ENCODE data around the gene SLC38A8.

The SLC38A8 gene

DNA sequence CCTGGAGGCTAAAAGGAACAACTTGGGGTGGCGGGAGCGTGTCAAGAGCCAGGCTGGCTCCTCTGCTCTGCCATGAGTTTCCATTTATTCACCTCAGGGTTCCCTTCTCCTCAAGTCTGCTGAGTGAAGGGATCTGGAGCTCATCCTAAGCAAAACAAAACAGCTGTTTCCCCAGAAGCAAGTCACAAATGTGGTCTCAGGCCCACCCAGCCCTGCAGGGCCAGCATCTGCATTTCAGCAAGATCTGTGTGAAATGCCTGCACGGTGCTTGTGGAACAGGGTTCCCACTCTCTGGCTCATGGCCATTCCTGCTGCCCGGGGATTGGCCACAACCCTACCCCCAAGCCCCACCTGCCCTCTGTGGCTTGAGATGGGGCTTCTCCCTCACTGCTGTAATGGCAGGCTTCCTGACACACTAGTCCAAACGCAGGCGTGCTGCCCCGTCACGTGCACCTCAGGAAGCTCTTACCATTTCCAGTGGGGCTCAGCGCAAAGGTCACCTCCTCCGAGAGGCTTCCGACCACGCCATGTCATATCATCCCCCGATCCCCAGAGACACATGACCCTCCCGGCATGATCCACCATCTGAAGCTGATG lies 2.3 kb downstream of the SLC38A8 start:
- Histone ChIP-seq H3K9me2 (replicated peaks; ENCODE audit: control insufficient read depth, low read length) (no peaks in the 10 kb centered on the region), H3K27ac (ENCODE audit: low read depth, low read length) (no peak overlapping the region), H3K79me2 (ENCODE audit: control insufficient read depth, low read length) (no peaks in the 10 kb centered on the region), H3K4me1 (ENCODE audit: control insufficient read depth, low read length) (no peaks in the 10 kb centered on the region), H3K4me3 (ENCODE audit: low read length) (no peak overlapping the region), H3F3A (ENCODE audit: control insufficient read depth, insufficient read depth) (no peaks in the 10 kb centered on the region), H3K4me2 (ENCODE audit: low read length) (no peak overlapping the region), H3K9me3 (ENCODE audit: control insufficient read depth, insufficient read depth, low read length) (no peaks in the 10 kb centered on the region), H4K20me1 (ENCODE audit: control insufficient read depth, insufficient read depth, low read depth, low read length) (no peaks in the 10 kb centered on the region; the same call in 1 of the 2 replicates), H3K27me3 (ENCODE audit: control insufficient read depth, low read length) (no peaks in the 10 kb centered on the region), H3K36me3 (ENCODE audit: control insufficient read depth, low read length) (no peaks in the 10 kb centered on the region)
- TF ChIP-seq, protein P1, sequence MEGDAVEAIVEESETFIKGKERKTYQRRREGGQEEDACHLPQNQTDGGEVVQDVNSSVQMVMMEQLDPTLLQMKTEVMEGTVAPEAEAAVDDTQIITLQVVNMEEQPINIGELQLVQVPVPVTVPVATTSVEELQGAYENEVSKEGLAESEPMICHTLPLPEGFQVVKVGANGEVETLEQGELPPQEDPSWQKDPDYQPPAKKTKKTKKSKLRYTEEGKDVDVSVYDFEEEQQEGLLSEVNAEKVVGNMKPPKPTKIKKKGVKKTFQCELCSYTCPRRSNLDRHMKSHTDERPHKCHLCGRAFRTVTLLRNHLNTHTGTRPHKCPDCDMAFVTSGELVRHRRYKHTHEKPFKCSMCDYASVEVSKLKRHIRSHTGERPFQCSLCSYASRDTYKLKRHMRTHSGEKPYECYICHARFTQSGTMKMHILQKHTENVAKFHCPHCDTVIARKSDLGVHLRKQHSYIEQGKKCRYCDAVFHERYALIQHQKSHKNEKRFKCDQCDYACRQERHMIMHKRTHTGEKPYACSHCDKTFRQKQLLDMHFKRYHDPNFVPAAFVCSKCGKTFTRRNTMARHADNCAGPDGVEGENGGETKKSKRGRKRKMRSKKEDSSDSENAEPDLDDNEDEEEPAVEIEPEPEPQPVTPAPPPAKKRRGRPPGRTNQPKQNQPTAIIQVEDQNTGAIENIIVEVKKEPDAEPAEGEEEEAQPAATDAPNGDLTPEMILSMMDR (IDR thresholded peaks at IDR 0.05; ENCODE audit: low read depth, low read length, poor library complexity, severe bottlenecking) = no peak
- no peak for TF ChIP-seq EZH2phosphoT487 (IDR thresholded peaks at IDR 0.05; ENCODE audit: borderline replicate concordance, low read length)

DNA sequence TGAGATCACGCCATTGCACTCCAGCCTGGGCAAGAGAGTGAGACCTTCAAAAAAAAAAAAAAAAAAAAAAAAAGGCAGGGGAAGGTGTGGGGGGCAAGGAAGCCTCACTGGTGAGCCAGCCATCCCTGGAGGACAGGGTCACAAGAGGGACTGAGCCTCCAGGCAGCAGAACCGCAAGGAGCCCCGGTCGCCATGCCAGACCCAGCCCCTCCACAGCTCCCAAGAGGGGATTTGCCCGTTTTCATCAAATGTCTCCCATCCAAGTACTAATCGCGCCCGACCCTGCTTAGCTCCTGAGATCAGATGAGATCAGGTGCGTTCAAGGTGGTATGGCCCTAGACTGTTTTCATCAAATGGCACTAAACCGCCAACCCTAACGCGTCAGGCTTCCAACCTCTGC lies 2.9 kb downstream of the SLC38A8 start:
- H3K4me1 ChIP-seq (ENCODE audit: control insufficient read depth, low read length) = no peaks in the 10 kb centered on the region
- no peaks in the 10 kb centered on the region for H3K27me3 ChIP-seq (ENCODE audit: control insufficient read depth, low read length)
- no peaks in the 10 kb centered on the region for H3K79me2 ChIP-seq (ENCODE audit: control insufficient read depth, low read length)
- no peak overlapping the region for H3K4me2 ChIP-seq (ENCODE audit: low read length)
- H4K20me1 ChIP-seq (ENCODE audit: control insufficient read depth, insufficient read depth, low read depth, low read length) = no peaks in the 10 kb centered on the region; the same call in 1 of the 2 replicates
- TF ChIP-seq, protein P1 (IDR thresholded peaks at IDR 0.05; ENCODE audit: low read depth, low read length, poor library complexity, severe bottlenecking) = no peak
- TF ChIP-seq EZH2phosphoT487 (IDR thresholded peaks at IDR 0.05; ENCODE audit: borderline replicate concordance, low read length) = no peak
- no peak overlapping the region for H3K4me3 ChIP-seq (ENCODE audit: low read length)
- no peak overlapping the region for H3K27ac ChIP-seq (ENCODE audit: low read depth, low read length)
- H3K9me2 ChIP-seq (replicated peaks; ENCODE audit: control insufficient read depth, low read length) = no peaks in the 10 kb centered on the region
- H3F3A ChIP-seq (ENCODE audit: control insufficient read depth, insufficient read depth) = no peaks in the 10 kb centered on the region
- no peaks in the 10 kb centered on the region for H3K9me3 ChIP-seq (ENCODE audit: control insufficient read depth, insufficient read depth, low read length)
- H3K36me3 ChIP-seq (ENCODE audit: control insufficient read depth, low read length) = no peaks in the 10 kb centered on the region

DNA sequence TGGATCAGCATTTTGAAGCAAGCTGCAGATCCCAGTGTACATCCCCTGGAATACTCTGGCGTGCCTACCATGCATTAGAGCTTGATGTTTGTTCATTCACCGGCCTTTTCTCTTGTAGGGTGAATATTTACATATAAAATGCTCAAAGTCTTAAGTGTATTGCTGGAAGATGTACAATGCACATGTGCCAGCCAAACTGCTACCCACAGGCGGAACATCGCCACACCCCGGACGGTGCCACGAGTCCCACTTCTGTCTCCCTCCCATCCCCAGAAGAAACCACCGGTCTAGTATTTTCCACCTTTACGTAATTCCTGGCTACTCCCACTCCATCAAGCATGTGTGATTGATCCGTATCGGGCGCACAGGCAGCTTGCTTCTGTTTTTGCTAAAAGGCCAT lies 4.1 kb downstream of the SLC38A8 start:
- Histone ChIP-seq H3K79me2 (ENCODE audit: control insufficient read depth, low read length) (no peaks in the 10 kb centered on the region), H3K36me3 (ENCODE audit: control insufficient read depth, low read length) (no peaks in the 10 kb centered on the region), H3K4me1 (ENCODE audit: control insufficient read depth, low read length) (no peaks in the 10 kb centered on the region), H3K9me2 (replicated peaks; ENCODE audit: control insufficient read depth, low read length) (no peaks in the 10 kb centered on the region), H4K20me1 (ENCODE audit: control insufficient read depth, insufficient read depth, low read depth, low read length) (no peaks in the 10 kb centered on the region; the same call in 1 of the 2 replicates), H3F3A (ENCODE audit: control insufficient read depth, insufficient read depth) (no peaks in the 10 kb centered on the region), H3K9me3 (ENCODE audit: control insufficient read depth, insufficient read depth, low read length) (no peaks in the 10 kb centered on the region), H3K4me2 (ENCODE audit: low read length) (no peak overlapping the region), H3K27ac (ENCODE audit: low read depth, low read length) (no peak overlapping the region), H3K4me3 (ENCODE audit: low read length) (no peak overlapping the region), H3K27me3 (ENCODE audit: control insufficient read depth, low read length) (no peaks in the 10 kb centered on the region)
- TF ChIP-seq, protein P1 (IDR thresholded peaks at IDR 0.05; ENCODE audit: low read depth, low read length, poor library complexity, severe bottlenecking) = no peak

All from DOHH2 (cell line).